Amygdala (tissue), 56 donors: ENCODE data around the gene CTAGE4.
"Not testable (repeated sequence)": the region's sequence is repeated elsewhere in the genome, so short reads cannot be mapped to it uniquely, and the experiment has no call there.

Experiments
- DNase-seq, 56 donors: peaks; one replicate each; lab custom pipeline; 2025; lab: John Stamatoyannopoulos, UW

CTAGE4 gene

DNA sequence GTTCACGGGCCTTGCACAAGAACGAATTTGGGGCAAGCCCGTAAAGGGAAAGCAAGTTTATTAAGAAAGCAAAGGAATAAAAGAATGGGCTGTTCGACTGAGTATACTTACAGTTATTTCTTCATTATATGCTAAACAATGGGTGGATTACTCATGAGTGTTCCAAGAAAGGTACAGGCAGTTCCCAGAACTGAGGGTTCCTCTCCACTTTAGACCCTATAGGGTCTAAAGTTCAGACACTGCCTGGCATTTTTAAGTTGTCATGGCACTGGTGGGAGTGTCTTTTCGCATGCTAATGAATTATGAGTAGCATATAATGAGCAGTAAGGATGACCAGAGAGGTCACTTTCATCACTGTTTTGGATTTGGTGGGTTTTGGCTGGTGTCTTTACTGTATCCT lies 22.0 kb downstream of the CTAGE4 start:
- DNase-seq = not testable (repeated sequence)

DNA sequence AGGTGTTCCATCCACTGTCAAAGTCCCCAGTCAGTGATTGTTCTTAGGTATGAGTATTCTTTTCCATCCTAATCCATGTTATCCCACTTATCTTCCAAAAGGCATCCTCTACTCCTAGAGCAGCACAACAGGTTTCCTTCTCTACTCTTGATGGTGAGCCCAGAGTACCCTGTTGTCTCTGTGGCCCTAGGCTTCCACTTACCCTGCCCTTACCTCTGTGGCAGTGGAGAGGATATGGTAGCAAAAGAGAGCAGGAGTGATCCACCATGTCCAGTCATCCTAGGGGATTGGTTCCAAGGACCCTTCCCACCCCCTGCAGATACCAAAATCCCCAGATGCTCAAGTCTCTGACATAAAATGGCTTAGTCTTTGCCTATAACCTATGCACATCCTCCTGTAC lies 33.9 kb downstream of the CTAGE4 start:
- DNase-seq = not testable (repeated sequence)

DNA sequence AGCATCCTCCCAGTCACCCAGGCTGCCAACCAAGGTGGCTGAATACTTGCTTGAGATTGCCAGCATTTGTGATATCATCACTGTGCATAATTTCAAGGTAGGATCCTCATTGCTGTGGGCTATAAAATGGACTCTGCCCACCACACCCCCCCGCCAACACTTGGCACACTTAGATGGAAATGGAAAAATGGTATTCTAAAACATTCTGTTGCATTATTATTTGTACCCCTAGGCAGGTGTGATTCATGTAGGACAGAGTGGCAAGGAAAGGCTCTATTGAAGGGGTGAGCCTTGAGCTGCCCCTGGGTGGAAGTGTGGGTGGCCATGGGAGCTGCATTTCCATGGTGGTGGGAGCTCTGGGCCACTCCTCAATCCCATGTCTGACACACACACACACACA lies 35.3 kb downstream of the CTAGE4 start:
- not testable (repeated sequence) for DNase-seq

DNA sequence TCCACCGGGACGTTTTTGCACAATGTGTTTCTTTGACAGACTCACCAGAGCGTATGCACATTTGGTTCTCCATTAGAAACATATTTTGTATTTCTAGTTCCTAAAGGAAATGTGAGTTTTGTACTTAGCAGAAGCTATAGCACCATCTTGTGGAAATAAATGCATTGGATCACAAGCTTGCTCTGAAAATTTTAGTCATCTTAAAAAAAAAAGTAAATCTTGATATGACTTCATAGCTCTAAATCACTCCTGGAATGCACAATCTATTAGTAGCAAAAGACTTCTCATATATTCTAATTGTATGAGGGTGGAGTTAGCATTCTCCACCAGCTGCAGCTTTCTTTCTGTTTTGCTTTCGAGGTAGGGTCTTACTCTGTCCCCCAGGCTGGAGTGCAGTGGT lies 35.9 kb downstream of the CTAGE4 start:
- not testable (repeated sequence) for DNase-seq

DNA sequence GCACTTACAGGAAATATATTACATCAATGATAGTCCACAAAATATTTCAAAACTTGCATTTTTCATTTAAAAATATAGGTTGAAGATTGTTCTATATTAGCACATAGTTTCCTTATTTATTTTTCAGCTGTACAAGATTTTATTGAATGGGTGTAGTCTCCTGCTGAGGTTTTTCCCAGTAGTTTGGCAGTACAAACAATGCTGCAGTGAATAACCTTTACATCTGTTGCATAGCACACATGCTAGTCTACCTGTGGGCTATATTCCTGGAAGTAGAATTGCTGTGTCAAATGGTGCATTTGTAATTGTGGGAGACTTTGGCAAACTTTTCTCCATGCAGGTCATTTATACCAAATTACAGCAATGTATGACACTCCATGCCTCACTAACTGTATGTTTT lies 37.3 kb downstream of the CTAGE4 start:
- not testable (repeated sequence) for DNase-seq

DNA sequence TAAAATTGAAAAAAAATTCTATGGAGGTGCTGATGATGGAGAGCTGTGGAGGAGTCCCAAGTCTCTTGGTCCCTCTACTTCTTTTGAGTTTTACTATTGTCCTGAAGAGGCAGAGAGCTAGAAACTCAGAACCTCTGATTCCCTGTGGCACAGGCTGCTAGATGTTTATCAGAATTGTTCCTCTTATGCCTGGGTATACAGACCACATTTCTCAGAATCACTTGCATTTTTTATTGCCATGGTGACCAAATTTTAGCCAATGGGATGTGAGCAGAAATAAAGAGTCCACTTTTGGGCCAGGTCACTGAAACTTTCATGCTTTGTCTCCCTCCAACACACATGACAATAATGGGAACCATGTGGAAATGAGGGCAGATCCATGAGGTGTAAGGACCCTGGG lies 40.4 kb downstream of the CTAGE4 start:
- DNase-seq = not testable (repeated sequence)

DNA sequence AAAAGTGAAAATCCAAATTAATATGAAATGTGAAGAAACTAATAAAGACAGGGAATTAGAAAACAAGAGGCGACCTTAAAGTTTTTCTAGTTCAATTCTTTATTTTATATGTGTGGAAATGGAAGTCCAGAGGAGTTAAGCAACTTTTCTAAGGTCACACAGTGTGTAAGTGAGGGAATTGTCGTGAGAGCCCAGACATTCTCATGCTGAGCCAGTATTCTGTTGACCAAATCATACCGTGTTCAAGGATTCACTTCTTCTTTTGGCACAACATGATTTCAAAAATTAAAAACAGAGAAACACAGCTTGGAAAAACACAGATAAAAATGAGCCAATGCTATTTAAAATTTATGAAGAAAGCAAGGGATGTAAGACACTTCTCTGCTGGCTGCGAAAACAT lies 43.6 kb downstream of the CTAGE4 start:
- DNase-seq = not testable (repeated sequence)

DNA sequence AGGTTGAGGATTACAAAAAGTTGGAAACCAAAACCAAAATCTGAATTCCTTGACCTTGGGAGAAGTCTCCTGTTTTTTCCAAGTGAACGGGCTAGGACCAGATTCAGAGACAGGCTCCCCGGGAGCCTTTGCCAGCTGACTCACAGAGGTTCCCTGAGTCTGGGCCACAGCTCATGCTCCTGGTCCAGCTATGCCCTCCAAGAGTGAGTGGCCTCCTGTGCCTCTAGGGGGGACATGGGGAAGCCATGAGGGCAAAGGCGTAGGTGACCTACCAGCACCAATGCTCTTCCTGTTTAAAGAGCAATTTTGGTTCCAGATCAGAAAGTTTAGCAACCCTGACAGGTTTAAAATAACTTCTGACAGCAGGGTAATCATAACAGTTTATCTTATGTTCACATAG lies 45.5 kb downstream of the CTAGE4 start:
- DNase-seq = not testable (repeated sequence)

DNA sequence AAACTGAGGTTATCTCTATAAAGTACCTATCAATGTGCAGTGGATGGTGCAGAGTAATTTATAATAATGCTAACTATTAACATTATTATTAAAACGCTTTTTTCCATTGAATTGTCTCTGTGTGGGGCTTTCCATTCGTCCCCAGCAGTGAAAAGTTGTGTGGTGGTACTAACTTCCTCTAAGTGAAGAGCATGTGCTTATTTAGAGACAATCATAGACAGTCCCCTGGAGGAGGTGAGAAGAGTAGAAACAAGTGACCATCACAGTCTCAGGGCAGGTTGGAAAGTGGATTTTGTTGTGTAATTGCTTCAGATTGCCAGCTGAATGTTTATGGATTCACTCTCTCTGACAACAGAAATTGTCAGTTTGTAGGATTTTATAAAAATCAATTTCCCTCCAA lies 47.8 kb downstream of the CTAGE4 start:
- DNase-seq = not testable (repeated sequence)

DNA sequence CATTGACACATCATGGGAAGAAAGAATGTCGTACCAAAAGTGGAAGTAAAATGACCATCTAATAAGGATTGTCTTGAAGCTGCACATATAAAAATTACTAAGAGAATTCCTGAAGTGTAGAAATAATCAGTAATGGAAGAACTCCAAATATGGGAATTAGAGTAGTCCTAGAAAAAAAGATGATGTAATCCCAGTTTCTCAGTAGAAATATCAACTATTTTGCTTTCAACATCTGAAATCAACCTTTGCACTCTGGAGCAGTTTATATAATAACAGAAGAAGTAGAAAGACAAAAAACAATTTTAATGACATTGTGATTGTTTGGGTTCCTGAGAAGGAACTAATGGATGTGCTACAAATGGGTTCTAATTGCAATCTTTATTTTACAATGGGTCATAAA lies 49.8 kb downstream of the CTAGE4 start:
- not testable (repeated sequence) for DNase-seq
